Left lung (tissue), 10 donors: ENCODE data around the gene AGBL1. TPM values are rescaled to one million over a fixed set of nuclear protein-coding genes. Genes with fewer than 3 reads are reported as not detected.

Experiments used
- ATAC-seq: fragments of 200-7000 bp; cut with Tn5 transposase; one replicate; pipeline ENCODE4 v1.9.1; 2020; ENCODE audit warnings: moderate library complexity
- DNase-seq, 4 donors: peaks; one replicate each; pipeline ENCODE4 v3.0.0-alpha.2; 2013 to 2020
- H3K27ac ChIP-seq, 2 donors: fragments of 200-600 bp; sonication (generic) in 1 of 2; one replicate each; pipeline versions ENCODE4 v1.5.0 to v1.8.0; 2020 to 2021
- H3K27me3 ChIP-seq, 2 donors: fragments of 200-600 bp; sonication (generic) in 1 of 2; one replicate each; pipeline versions ENCODE4 v1.5.0 to v1.8.0; 2020 to 2021
- H3K36me3 ChIP-seq, 2 donors: fragments of 200-600 bp; sonication (generic) in 1 of 2; one replicate each; pipeline versions ENCODE4 v1.5.0 to v1.8.0; 2020 to 2021
- H3K4me1 ChIP-seq, 2 donors: fragments of 200-600 bp; one replicate each; pipeline ENCODE4 v1.8.0; 2021
- H3K4me3 ChIP-seq, 2 donors: fragments of 200-600 bp; sonication (generic) in 1 of 2; one replicate each; pipeline versions ENCODE4 v1.5.0 to v1.8.0; 2020 to 2021; ENCODE audit warnings: mild to moderate bottlenecking in 1 of 2
- H3K9me3 ChIP-seq, 2 donors: fragments of 200-600 bp; sonication (generic) in 1 of 2; one replicate each; pipeline versions ENCODE4 v1.5.0 to v1.8.0; 2020 to 2021
- intact Hi-C, 2 donors: fragments of 100-400 bp; cut with DNase I; formaldehyde crosslinking; loops; one replicate each; pipeline versions ENCODE4 v1.11.2 to v1.14.2; 2022
- polyA plus RNA-seq, 6 donors: library from polyadenylated mRNA; unstranded; fragments of 120-200 nt; gene quantifications; one replicate each; pipeline ENCODE4 v1.2.1, GENCODE V29; 2013; ENCODE audit not compliant: insufficient read length in 6 of 6
- total RNA-seq, 2 donors: library from RNA; stranded (reverse); fragmentation: NEBNext Ultra II Directional; extraction: Animal tissue kit (Norgen Biotek cat#: 25700); gene quantifications; one replicate each; pipeline ENCODE4 v1.2.1, GENCODE V29; 2021
- TF ChIP-seq, protein P1 (sequence below), 2 donors: fragments of 200-600 bp; sonication (generic) in 1 of 2; IDR thresholded peaks; one replicate each; pipeline versions ENCODE4 v1.5.0 to v1.8.0; 2021; ENCODE audit warnings: antibody characterized with exemption in 2 of 2
- donor health status: DM: no; HTN: yes; CAD: no.
- donor health status: DM: no; HTN: no; CAD: no.

AGBL1 gene
- total and polyA plus RNA-seq, 8 donors = 0.01 to 3.3 (median 0.11) TPM; not detected in 1

DNA sequence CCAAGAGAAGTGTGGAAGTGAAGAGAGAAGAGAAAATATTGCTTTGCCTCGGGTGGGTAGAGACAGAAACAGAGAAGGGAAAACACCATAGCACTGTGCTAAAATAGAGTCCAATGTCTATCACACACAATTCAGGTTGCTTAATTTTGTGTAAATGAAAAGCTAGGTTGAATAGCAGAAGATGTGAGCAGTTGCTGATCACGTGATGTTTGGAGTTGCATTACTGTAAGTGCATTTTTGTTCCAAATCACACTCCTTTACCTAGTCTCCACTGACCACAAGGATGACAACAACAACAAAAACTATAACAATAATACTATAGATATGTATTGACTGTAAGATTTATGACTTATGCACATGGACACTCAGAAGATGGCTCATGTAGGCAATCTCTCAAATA is 683.2 kb downstream of the AGBL1 start:
- no peak for ATAC-seq
- Histone ChIP-seq H3K4me1 (no peaks in the 10 kb centered on the region), H3K9me3 (no peaks in the 10 kb centered on the region), H3K27me3 (no peaks in the 10 kb centered on the region), H3K4me3 (no peak overlapping the region), H3K36me3 (no peaks in the 10 kb centered on the region), H3K27ac (no peak overlapping the region)
- no peak for DNase-seq
- TF ChIP-seq, protein P1, sequence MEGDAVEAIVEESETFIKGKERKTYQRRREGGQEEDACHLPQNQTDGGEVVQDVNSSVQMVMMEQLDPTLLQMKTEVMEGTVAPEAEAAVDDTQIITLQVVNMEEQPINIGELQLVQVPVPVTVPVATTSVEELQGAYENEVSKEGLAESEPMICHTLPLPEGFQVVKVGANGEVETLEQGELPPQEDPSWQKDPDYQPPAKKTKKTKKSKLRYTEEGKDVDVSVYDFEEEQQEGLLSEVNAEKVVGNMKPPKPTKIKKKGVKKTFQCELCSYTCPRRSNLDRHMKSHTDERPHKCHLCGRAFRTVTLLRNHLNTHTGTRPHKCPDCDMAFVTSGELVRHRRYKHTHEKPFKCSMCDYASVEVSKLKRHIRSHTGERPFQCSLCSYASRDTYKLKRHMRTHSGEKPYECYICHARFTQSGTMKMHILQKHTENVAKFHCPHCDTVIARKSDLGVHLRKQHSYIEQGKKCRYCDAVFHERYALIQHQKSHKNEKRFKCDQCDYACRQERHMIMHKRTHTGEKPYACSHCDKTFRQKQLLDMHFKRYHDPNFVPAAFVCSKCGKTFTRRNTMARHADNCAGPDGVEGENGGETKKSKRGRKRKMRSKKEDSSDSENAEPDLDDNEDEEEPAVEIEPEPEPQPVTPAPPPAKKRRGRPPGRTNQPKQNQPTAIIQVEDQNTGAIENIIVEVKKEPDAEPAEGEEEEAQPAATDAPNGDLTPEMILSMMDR (IDR thresholded peaks at IDR 0.05) = no peak
- intact Hi-C loops = no loop called here

DNA sequence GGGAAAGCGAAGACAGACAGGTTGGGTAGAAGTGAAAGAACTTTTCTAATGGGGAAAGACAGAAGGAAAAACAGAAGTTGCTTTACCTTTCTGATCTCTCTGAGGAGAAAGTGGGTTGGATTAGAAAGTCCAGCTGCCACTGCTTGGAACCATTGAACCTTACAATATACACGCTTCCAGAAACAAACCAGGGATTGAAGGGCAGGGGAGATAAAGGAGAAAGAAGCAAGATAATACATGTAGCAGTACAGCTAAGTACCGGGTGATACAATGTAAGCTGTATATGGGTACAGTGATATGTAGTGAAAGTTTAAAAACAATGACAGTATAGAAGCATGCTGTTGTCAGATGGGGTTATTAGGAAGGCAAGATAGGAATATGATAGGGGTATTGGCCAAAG is 684.4 kb downstream of the AGBL1 start:
- Histone ChIP-seq H3K9me3 (no peaks in the 10 kb centered on the region), H3K27me3 (no peaks in the 10 kb centered on the region), H3K36me3 (no peaks in the 10 kb centered on the region), H3K4me1 (no peaks in the 10 kb centered on the region), H3K4me3 (no peak overlapping the region), H3K27ac (no peak overlapping the region)
- DNase-seq = no peak
- intact Hi-C loops = no loop called here
- ATAC-seq = no peak
- TF ChIP-seq, protein P1 (IDR thresholded peaks at IDR 0.05) = no peak

DNA sequence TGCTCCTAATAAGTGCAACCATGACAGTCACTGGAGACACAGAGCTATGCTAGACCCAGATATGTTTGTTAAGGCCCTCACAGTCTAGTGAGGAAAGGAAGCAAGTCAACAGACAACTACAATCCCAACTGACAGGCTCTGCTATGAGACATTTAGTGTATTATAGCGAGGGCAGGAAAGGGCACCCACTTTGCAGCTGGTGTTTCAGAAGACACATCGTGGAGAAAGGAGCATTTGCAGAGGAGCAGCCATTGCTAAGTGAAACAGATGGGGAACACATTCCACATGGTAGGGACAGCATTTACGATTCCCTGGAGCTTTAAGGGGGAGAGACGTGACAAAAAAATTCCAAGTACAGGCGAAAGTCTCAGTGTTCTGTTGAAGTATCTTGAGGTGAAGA is 685.6 kb downstream of the AGBL1 start:
- Histone ChIP-seq H3K36me3 (no peaks in the 10 kb centered on the region), H3K27ac (no peak overlapping the region), H3K4me1 (no peaks in the 10 kb centered on the region), H3K9me3 (no peaks in the 10 kb centered on the region), H3K27me3 (no peaks in the 10 kb centered on the region), H3K4me3 (no peak overlapping the region)
- intact Hi-C loops = no loop called here
- ATAC-seq (no peak), DNase-seq (no peak)
- TF ChIP-seq, protein P1 (IDR thresholded peaks at IDR 0.05) = no peak

DNA sequence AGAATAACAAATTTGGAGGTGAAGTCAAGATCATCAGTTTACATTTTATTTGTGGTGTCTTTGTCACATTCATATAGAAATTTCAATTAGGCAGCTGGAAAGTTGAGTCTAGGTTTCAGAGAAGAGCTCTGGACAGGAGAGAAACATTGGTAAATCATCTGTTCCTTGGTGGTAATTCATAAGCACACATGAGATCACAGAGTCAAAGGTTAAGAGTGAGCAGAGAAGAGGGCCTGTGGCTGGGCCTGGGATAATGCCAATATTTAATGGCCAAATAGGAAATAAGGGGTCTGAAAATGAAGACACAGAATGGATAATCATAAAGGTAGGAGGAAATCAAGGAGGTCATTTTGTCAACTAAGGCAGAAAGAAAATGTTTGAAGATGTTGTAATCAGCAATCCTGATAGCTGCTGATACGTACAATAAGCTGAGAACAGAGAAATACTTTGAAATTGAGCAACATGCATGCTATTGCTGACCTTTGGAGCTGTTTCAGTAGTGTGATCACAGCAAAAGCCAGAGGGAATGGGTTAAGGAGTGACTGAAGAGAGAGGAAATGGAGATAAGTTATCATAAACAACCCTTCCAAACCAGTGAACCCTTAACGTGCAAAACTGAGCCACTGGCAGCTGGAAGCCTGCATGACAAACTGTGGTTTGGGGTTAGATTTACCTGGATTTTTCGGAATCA is 692.8 kb downstream of the AGBL1 start:
- ATAC-seq (peak; percentile 29), DNase-seq (peak in 2 of 4 donors; percentile 7 to 28)
- H3K36me3 ChIP-seq = no peaks in the 10 kb centered on the region
- H3K27me3 ChIP-seq = no peaks in the 10 kb centered on the region
- intact Hi-C loops = no loop called here
- TF ChIP-seq, protein P1 (IDR thresholded peaks at IDR 0.05) = no peak
- no peaks in the 10 kb centered on the region for H3K9me3 ChIP-seq
- no peak overlapping the region for H3K27ac ChIP-seq
- H3K4me3 ChIP-seq = no peak overlapping the region
- H3K4me1 ChIP-seq = no peaks in the 10 kb centered on the region

DNA sequence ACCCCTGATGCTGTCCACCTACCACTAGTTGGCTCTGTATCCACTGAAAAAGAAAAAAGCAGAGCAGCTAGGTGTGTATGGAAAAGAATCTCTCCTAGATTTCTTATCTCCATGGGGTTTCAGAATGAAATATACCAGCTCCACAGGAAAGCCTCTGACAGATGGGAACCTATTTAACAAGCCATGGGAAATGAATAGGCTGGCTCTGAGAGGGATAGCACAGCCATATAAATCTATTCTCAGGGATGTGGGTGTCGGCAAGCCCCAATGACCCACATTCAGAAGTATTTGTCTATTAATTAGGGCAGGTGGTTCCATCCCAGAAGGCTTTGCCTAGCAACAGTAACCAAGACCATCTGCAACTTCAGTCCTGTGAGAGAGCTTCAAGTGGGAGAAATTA is 694.1 kb downstream of the AGBL1 start:
- intact Hi-C loops = no loop called here
- ATAC-seq (no peak), DNase-seq (no peak)
- no peak overlapping the region for H3K27ac ChIP-seq
- H3K36me3 ChIP-seq = no peaks in the 10 kb centered on the region
- no peaks in the 10 kb centered on the region for H3K27me3 ChIP-seq
- TF ChIP-seq, protein P1 (IDR thresholded peaks at IDR 0.05) = no peak
- no peaks in the 10 kb centered on the region for H3K9me3 ChIP-seq
- no peak overlapping the region for H3K4me3 ChIP-seq
- no peaks in the 10 kb centered on the region for H3K4me1 ChIP-seq
